ENCODE data around the gene GGCX.

Gene GGCX

DNA sequence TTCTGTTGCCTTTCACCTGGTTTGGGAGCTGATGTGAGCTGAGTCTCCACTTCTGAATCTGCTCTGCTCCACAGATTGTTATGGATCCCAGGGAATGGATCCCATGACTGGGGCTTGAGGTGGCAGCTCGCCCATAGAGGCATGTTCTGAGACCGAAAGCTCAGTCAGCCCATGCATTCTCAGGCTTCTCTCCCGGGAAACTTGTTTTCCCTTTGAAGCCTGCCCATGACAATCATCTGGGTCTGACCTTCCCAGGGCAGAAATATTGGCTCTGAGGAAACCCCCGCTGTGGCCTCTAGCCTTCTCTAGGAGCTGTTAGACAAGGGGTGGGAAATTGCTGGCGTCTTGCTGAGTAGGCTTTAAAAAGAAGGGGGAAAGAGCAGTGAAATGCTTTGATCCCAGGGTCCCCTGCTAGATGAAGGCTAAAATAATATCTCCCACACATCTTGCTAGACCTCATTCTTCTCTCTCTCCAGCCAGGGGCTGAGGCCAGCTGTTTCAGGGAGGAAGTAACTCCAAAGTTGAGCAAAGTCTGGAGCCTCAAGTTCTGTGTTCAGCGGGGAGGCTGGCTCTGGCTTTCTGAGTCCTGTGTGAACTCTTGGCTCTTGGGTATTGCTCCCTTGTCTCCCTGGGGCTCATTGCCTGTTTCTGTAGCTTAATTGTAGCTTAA is 18.1 kb upstream of the GGCX start:
- H3K79me1 ChIP-seq (ENCODE audit: low read length) = peaks cover 9% of the 10 kb centered on the region
- peak overlapping the region; percentile 86 for H2BK120ac ChIP-seq (ENCODE audit: low read depth, low read length)
- peak; percentile 95 for DNase-seq
- H4K8ac ChIP-seq (ENCODE audit: low read depth, low read length) = no peak overlapping the region
- no CpG with 5 or more reads among the region's 6 CpGs for WGBS (ENCODE audit: extremely low coverage, insufficient coverage, low lambda C conversion rate)
- no peaks in the 10 kb centered on the region for H3K36me3 ChIP-seq (ENCODE audit: control insufficient read depth, insufficient read depth, low read length)
- peak overlapping the region; percentile 89 for H3K18ac ChIP-seq (ENCODE audit: low read length)
- peak overlapping the region; percentile 66 for H3K4ac ChIP-seq (ENCODE audit: low read depth, low read length)
- H3K4me1 ChIP-seq (ENCODE audit: control insufficient read depth, low read depth, low read length) = peaks cover 10% of the 10 kb centered on the region
- peak overlapping the region; percentile 93 for H3K27ac ChIP-seq (ENCODE audit: low read depth, low read length)
- H2AK5ac ChIP-seq (ENCODE audit: low read length) = no peak overlapping the region
- H3K9ac ChIP-seq (ENCODE audit: low read length) = peak overlapping the region; percentile 76
- H2BK5ac ChIP-seq (ENCODE audit: low read length) = peak overlapping the region; percentile 79
- no peak overlapping the region for H4K5ac ChIP-seq (ENCODE audit: low read length)
- no peaks in the 10 kb centered on the region for H3K27me3 ChIP-seq (ENCODE audit: insufficient read depth, low read length, poor library complexity)
- H2BK15ac ChIP-seq (replicated peaks; ENCODE audit: low read depth) = no peak overlapping the region
- peak overlapping the region; percentile 71 for H3K4me2 ChIP-seq (ENCODE audit: low read length)
- H3K23ac ChIP-seq (ENCODE audit: low read length) = no peak overlapping the region
- peaks cover 9% of the 10 kb centered on the region for H3K79me2 ChIP-seq (ENCODE audit: control insufficient read depth, insufficient read depth, low read length)
- H3K56ac ChIP-seq (ENCODE audit: low read length) = peak overlapping the region; percentile 95
- no peak overlapping the region for H3K4me3 ChIP-seq (ENCODE audit: low read length)

DNA sequence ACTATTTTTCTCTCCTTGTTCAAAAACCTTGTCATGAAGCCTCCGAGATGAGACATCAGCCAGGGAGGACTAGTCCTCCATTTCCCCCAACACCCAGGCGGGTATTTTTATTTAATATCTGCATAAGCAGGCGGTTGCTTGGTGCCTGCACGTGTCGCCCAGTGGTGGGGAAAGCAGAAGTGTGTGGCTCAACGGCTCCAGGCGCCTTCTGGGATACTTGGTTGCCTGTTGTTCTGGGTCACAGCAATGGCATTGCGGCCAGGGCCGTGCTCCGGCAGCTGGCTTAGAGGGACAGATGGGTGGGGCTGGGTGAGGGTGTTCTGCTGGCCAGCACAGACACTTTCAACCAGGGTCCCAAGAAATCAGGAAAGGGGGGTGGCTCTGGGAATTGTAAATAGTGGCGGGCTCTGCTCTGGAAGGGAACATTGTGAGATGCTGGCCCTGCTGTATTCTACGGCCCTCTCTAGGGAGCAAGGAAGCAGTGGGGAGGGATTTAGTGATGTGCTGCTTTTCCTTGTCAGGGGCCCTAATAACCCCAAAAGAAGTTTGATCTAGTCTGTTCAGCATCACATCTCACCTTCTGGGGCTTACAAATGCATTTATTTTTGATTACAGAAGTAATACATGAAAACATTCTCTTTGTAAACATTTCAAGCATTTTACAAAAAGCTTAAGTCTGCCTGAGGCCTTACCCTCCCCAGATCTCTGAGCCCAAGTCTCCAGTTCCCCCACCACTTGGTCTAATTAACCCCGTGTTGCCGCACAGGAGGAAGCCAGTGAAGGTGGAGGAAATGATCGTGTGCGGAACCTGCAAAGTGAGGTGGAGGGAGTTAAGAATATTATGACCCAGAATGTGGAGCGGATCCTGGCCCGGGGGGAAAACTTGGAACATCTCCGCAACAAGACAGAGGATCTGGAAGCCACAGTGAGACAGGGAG is 17.2 kb upstream of the GGCX start:
- Histone ChIP-seq H2BK15ac (replicated peaks; ENCODE audit: low read depth) (no peak overlapping the region), H4K5ac (ENCODE audit: low read length) (no peak overlapping the region), H3K9ac (ENCODE audit: low read length) (peak overlapping the region; percentile 76), H3K23ac (ENCODE audit: low read length) (peak overlapping the region; percentile 11), H3K36me3 (ENCODE audit: control insufficient read depth, insufficient read depth, low read length) (no peaks in the 10 kb centered on the region), H2BK5ac (ENCODE audit: low read length) (peak overlapping the region; percentile 79), H3K4ac (ENCODE audit: low read depth, low read length) (peak overlapping the region; percentile 46), H3K18ac (ENCODE audit: low read length) (peak overlapping the region; percentile 89), H3K56ac (ENCODE audit: low read length) (peak overlapping the region; percentile 95), H3K27ac (ENCODE audit: low read depth, low read length) (peak overlapping the region; percentile 93), H3K79me1 (ENCODE audit: low read length) (peaks cover 9% of the 10 kb centered on the region), H3K27me3 (ENCODE audit: insufficient read depth, low read length, poor library complexity) (no peaks in the 10 kb centered on the region), H4K8ac (ENCODE audit: low read depth, low read length) (no peak overlapping the region), H3K4me2 (ENCODE audit: low read length) (peak overlapping the region; percentile 71), H3K4me1 (ENCODE audit: control insufficient read depth, low read depth, low read length) (peaks cover 10% of the 10 kb centered on the region), H3K79me2 (ENCODE audit: control insufficient read depth, insufficient read depth, low read length) (peaks cover 9% of the 10 kb centered on the region), H2AK5ac (ENCODE audit: low read length) (peak overlapping the region; percentile 89), H3K4me3 (ENCODE audit: low read length) (peak overlapping the region; percentile 15), H2BK120ac (ENCODE audit: low read depth, low read length) (peak overlapping the region; percentile 86)
- no CpG with 5 or more reads among the region's 19 CpGs for WGBS (ENCODE audit: extremely low coverage, insufficient coverage, low lambda C conversion rate)
- peak; percentile 56 for DNase-seq

DNA sequence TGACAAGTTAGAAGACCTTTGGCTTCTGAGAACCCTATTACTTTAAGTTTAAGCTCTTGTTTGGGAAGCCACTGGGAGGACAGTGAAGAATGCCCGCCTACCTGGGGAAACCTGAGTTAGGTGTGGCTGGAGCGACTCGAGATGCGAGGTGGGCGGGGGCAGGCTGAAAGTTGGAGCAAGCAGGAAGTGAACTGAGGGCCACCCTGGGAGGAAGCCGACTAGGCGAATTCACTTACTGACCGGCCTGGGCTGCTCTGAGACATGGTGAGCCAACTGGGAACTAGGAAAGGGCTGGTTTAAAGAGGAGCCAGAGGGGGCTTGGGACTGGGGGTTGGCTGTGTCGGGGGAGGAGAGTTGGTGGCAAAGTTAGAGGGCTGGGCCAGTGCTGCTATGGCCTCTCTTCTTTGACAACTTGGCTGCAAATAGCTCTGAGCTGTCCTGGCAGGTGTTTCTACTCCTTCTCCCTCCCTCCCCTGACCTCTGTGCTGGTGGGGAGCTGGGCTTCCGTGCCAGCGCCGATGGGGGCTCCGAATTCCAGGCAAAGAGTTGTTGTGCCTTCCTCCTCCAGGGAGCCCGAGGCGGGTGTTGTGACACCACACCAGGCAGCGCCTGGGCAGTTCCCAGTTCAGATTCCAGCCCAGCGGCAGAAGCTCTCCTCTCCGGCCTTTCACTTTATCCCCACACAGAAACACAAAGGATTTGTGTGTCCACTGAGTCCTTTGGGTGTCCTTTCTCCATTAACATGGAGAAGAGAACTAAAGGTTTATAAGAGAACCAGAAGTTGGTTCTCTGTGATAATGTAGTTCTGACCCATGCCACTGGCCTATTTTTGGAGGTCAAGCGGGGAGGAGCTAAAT is 16.3 kb upstream of the GGCX start, which contains the start of gene VAMP8:
VAMP8 (plus strand) TSS at position 201 of the 857 bp plus-strand sequence; CDS start at position 262, 61 bp downstream.
- no peaks in the 10 kb centered on the region for H3K36me3 ChIP-seq (ENCODE audit: control insufficient read depth, insufficient read depth, low read length)
- WGBS (ENCODE audit: extremely low coverage, insufficient coverage, low lambda C conversion rate) = no CpG with 5 or more reads among the region's 19 CpGs
- peak within 1 kb of the TSS; percentile 49 for H3K4ac ChIP-seq (ENCODE audit: low read depth, low read length)
- no peak within 1 kb of the TSS for H4K5ac ChIP-seq (ENCODE audit: low read length)
- peaks cover 9% of the 10 kb centered on the region for H3K79me2 ChIP-seq (ENCODE audit: control insufficient read depth, insufficient read depth, low read length)
- H3K4me3 ChIP-seq (ENCODE audit: low read length) = peak within 1 kb of the TSS; percentile 61
- DNase-seq = peak; percentile 86
- no peak within 1 kb of the TSS for H2AK5ac ChIP-seq (ENCODE audit: low read length)
- H3K79me1 ChIP-seq (ENCODE audit: low read length) = peaks cover 9% of the 10 kb centered on the region
- no peak within 1 kb of the TSS for H4K8ac ChIP-seq (ENCODE audit: low read depth, low read length)
- peak within 1 kb of the TSS; percentile 79 for H2BK5ac ChIP-seq (ENCODE audit: low read length)
- H3K4me1 ChIP-seq (ENCODE audit: control insufficient read depth, low read depth, low read length) = peaks cover 11% of the 10 kb centered on the region
- no peak within 1 kb of the TSS for H3K23ac ChIP-seq (ENCODE audit: low read length)
- H3K27me3 ChIP-seq (ENCODE audit: insufficient read depth, low read length, poor library complexity) = no peaks in the 10 kb centered on the region
- peak within 1 kb of the TSS; percentile 76 for H3K9ac ChIP-seq (ENCODE audit: low read length)
- H3K4me2 ChIP-seq (ENCODE audit: low read length) = peak within 1 kb of the TSS; percentile 71
- H2BK15ac ChIP-seq (replicated peaks; ENCODE audit: low read depth) = peak within 1 kb of the TSS; percentile 20
- H2BK120ac ChIP-seq (ENCODE audit: low read depth, low read length) = peak within 1 kb of the TSS; percentile 46
- peak within 1 kb of the TSS; percentile 93 for H3K27ac ChIP-seq (ENCODE audit: low read depth, low read length)
- H3K56ac ChIP-seq (ENCODE audit: low read length) = peak within 1 kb of the TSS; percentile 95
- peak within 1 kb of the TSS; percentile 89 for H3K18ac ChIP-seq (ENCODE audit: low read length)

DNA sequence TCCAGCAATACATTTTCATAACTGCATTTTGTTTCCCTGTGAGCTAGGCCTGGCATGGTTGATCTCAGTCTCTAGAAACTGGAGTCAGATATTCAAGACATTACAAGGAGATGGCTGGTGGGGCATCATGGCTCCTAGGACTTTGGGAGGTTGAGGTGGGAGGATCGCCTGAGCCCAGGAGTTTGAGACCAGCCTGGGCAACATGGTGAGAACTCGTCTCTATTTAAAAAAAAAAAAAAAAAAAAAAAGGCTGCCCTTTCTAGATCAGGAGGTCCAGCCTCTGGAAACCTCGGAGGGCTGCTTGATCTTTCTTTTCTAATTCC is 15.7 kb upstream of the GGCX start:
- Histone ChIP-seq H3K79me1 (ENCODE audit: low read length) (peaks cover 9% of the 10 kb centered on the region), H3K27me3 (ENCODE audit: insufficient read depth, low read length, poor library complexity) (no peaks in the 10 kb centered on the region)

DNA sequence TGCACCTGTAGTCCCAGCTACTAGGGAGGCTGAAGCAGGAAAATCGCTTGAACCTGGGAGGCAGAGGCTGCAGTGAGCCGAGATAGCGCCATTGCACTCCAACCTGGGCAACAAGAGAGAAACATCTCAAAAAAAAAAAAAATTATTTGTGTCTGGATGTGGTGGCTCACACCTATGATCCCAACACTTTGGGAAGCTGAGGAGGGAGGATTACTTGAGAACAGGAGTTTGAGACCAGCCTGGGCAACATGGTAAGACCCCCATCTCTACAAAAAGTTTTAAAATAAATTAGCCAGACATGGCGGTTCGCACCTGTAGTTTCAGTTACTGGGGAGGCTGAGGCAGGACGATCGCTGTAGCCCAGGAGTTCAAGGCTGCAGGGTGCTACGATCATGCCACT is 14.4 kb upstream of the GGCX start:
- no peak overlapping the region for H3K4ac ChIP-seq (ENCODE audit: low read depth, low read length)
- H2BK120ac ChIP-seq (ENCODE audit: low read depth, low read length) = no peak overlapping the region
- H3K79me1 ChIP-seq (ENCODE audit: low read length) = peaks cover 2% of the 10 kb centered on the region
- no peak overlapping the region for H3K9ac ChIP-seq (ENCODE audit: low read length)
- no peak overlapping the region for H4K5ac ChIP-seq (ENCODE audit: low read length)
- DNase-seq = no peak
- no peak overlapping the region for H2AK5ac ChIP-seq (ENCODE audit: low read length)
- no peak overlapping the region for H3K4me2 ChIP-seq (ENCODE audit: low read length)
- H2BK5ac ChIP-seq (ENCODE audit: low read length) = no peak overlapping the region
- H3K56ac ChIP-seq (ENCODE audit: low read length) = no peak overlapping the region
- H4K8ac ChIP-seq (ENCODE audit: low read depth, low read length) = no peak overlapping the region
- H3K27me3 ChIP-seq (ENCODE audit: insufficient read depth, low read length, poor library complexity) = peaks cover under 1% of the 10 kb centered on the region
- no peak overlapping the region for H3K27ac ChIP-seq (ENCODE audit: low read depth, low read length)
- H2BK15ac ChIP-seq (replicated peaks; ENCODE audit: low read depth) = no peak overlapping the region
- H3K36me3 ChIP-seq (ENCODE audit: control insufficient read depth, insufficient read depth, low read length) = no peaks in the 10 kb centered on the region
- WGBS (ENCODE audit: extremely low coverage, insufficient coverage, low lambda C conversion rate) = no CpG with 5 or more reads among the region's 8 CpGs
- H3K23ac ChIP-seq (ENCODE audit: low read length) = no peak overlapping the region
- peaks cover 7% of the 10 kb centered on the region for H3K79me2 ChIP-seq (ENCODE audit: control insufficient read depth, insufficient read depth, low read length)
- H3K4me1 ChIP-seq (ENCODE audit: control insufficient read depth, low read depth, low read length) = peaks cover 13% of the 10 kb centered on the region
- H3K4me3 ChIP-seq (ENCODE audit: low read length) = no peak overlapping the region
- H3K18ac ChIP-seq (ENCODE audit: low read length) = no peak overlapping the region

More for the DNA sequence above, 15.7 kb upstream of the GGCX start:
- peak overlapping the region; percentile 11 for H3K56ac ChIP-seq (ENCODE audit: low read length)
- H3K4me2 ChIP-seq (ENCODE audit: low read length) = no peak overlapping the region
- no peak overlapping the region for H3K9ac ChIP-seq (ENCODE audit: low read length)
- no peaks in the 10 kb centered on the region for H3K36me3 ChIP-seq (ENCODE audit: control insufficient read depth, insufficient read depth, low read length)
- no peak overlapping the region for H2BK120ac ChIP-seq (ENCODE audit: low read depth, low read length)
- no peak overlapping the region for H3K23ac ChIP-seq (ENCODE audit: low read length)
- H2BK5ac ChIP-seq (ENCODE audit: low read length) = no peak overlapping the region
- no peak overlapping the region for H3K4me3 ChIP-seq (ENCODE audit: low read length)
- no CpG with 5 or more reads among the region's 3 CpGs for WGBS (ENCODE audit: extremely low coverage, insufficient coverage, low lambda C conversion rate)
- H3K18ac ChIP-seq (ENCODE audit: low read length) = no peak overlapping the region
- H2AK5ac ChIP-seq (ENCODE audit: low read length) = no peak overlapping the region
- peak overlapping the region; percentile 93 for H3K27ac ChIP-seq (ENCODE audit: low read depth, low read length)
- DNase-seq = no peak
- H3K4me1 ChIP-seq (ENCODE audit: control insufficient read depth, low read depth, low read length) = peaks cover 13% of the 10 kb centered on the region
- H4K5ac ChIP-seq (ENCODE audit: low read length) = no peak overlapping the region
- peak overlapping the region; percentile 20 for H2BK15ac ChIP-seq (replicated peaks; ENCODE audit: low read depth)
- H3K4ac ChIP-seq (ENCODE audit: low read depth, low read length) = peak overlapping the region; percentile 49
- no peak overlapping the region for H4K8ac ChIP-seq (ENCODE audit: low read depth, low read length)
- H3K79me2 ChIP-seq (ENCODE audit: control insufficient read depth, insufficient read depth, low read length) = peaks cover 9% of the 10 kb centered on the region

Data from mesendoderm (in vitro differentiated cells).